Measurements from ENCODE around the gene C1orf87.

C1orf87 gene

GRCh38 chr1:60037669-60038068 is 35.9 kb downstream of the C1orf87 start:
- no peak for TF ChIP-seq CTCF (IDR thresholded peaks at IDR 0.05; ENCODE audit: low read depth, low read length)

GRCh38 chr1:60036856-60037460 is 36.6 kb downstream of the C1orf87 start:
- TF ChIP-seq CTCF (IDR thresholded peaks at IDR 0.05; ENCODE audit: low read depth, low read length), result no peak
- no peaks in the 10 kb centered on the region for H3K4me1 ChIP-seq
- H3K4me3 ChIP-seq (ENCODE audit: low read depth, low read length), result no peak overlapping the region
- H3K9me3 ChIP-seq, result no peaks in the 10 kb centered on the region
- no peaks in the 10 kb centered on the region for H3K27me3 ChIP-seq
- DNase-seq, result no peak
- H3K36me3 ChIP-seq, result no peaks in the 10 kb centered on the region

More at GRCh38 chr1:60037669-60038068, 35.9 kb downstream of the C1orf87 start:
- no peaks in the 10 kb centered on the region for H3K27me3 ChIP-seq
- no peak for DNase-seq
- no peaks in the 10 kb centered on the region for H3K9me3 ChIP-seq
- no peaks in the 10 kb centered on the region for H3K4me1 ChIP-seq
- no peak overlapping the region for H3K4me3 ChIP-seq (ENCODE audit: low read depth, low read length)
- H3K36me3 ChIP-seq, result no peaks in the 10 kb centered on the region

GRCh38 chr1:60035921-60036320 is 37.6 kb downstream of the C1orf87 start:
- no peak for DNase-seq
- no peak for TF ChIP-seq CTCF (IDR thresholded peaks at IDR 0.05; ENCODE audit: low read depth, low read length)
- H3K4me1 ChIP-seq, result no peaks in the 10 kb centered on the region

GRCh38 chr1:60034999-60035398 is 38.6 kb downstream of the C1orf87 start:
- DNase-seq, result no peak
- H3K36me3 ChIP-seq, result no peaks in the 10 kb centered on the region

More at GRCh38 chr1:60035921-60036320, 37.6 kb downstream of the C1orf87 start:
- Histone ChIP-seq H3K36me3 (no peaks in the 10 kb centered on the region), H3K27me3 (no peaks in the 10 kb centered on the region), H3K9me3 (no peaks in the 10 kb centered on the region), H3K4me3 (ENCODE audit: low read depth, low read length) (no peak overlapping the region)

GRCh38 chr1:60033066-60033465 is 40.5 kb downstream of the C1orf87 start:
- TF ChIP-seq CTCF (IDR thresholded peaks at IDR 0.05; ENCODE audit: low read depth, low read length), result no peak
- Histone ChIP-seq H3K27me3 (no peaks in the 10 kb centered on the region), H3K4me3 (ENCODE audit: low read depth, low read length) (no peak overlapping the region), H3K4me1 (no peaks in the 10 kb centered on the region), H3K36me3 (no peaks in the 10 kb centered on the region), H3K9me3 (no peaks in the 10 kb centered on the region)
- DNase-seq, result no peak

More at GRCh38 chr1:60034999-60035398, 38.6 kb downstream of the C1orf87 start:
- no peak for TF ChIP-seq CTCF (IDR thresholded peaks at IDR 0.05; ENCODE audit: low read depth, low read length)
- Histone ChIP-seq H3K4me1 (no peaks in the 10 kb centered on the region), H3K4me3 (ENCODE audit: low read depth, low read length) (no peak overlapping the region), H3K27me3 (no peaks in the 10 kb centered on the region), H3K9me3 (no peaks in the 10 kb centered on the region)

GRCh38 chr1:60031146-60031545 is 42.4 kb downstream of the C1orf87 start:
- TF ChIP-seq CTCF (IDR thresholded peaks at IDR 0.05; ENCODE audit: low read depth, low read length), result no peak
- Histone ChIP-seq H3K4me1 (no peaks in the 10 kb centered on the region), H3K4me3 (ENCODE audit: low read depth, low read length) (no peak overlapping the region), H3K27me3 (no peaks in the 10 kb centered on the region), H3K36me3 (no peaks in the 10 kb centered on the region), H3K9me3 (no peaks in the 10 kb centered on the region)
- no peak for DNase-seq
